Inferior parietal cortex (tissue), 1 donor: ENCODE measurements around the gene CALN1.
"Not testable (repeated sequence)": the region's sequence is repeated elsewhere in the genome, so short reads cannot be mapped to it uniquely, and the experiment has no call there.

Experiments used
- DNase-seq: peaks from one replicate; pipeline ENCODE4 v3.0.0-alpha.2; 2016; ENCODE audit errors: extremely low spot score

The CALN1 gene

DNA sequence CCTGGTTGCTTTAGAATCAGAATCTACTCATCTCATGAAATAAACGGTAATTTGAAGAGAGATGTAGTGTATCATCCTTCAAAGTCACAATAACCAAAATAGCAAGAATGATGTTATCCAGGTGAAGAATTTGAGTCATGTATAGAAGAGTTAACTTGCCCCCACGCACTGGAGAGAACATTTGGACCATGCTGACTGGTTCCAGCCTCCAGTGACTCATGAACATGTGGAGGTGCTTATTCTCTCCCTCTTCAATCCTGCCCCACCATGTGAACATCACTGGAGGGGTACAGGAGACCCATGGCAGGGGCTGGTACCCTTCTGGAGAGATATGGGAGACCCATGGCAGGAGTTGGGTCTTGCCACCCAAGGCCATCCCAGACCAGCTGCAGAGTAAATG lies 427.8 kb downstream of the CALN1 start:
- DNase-seq: no peak

DNA sequence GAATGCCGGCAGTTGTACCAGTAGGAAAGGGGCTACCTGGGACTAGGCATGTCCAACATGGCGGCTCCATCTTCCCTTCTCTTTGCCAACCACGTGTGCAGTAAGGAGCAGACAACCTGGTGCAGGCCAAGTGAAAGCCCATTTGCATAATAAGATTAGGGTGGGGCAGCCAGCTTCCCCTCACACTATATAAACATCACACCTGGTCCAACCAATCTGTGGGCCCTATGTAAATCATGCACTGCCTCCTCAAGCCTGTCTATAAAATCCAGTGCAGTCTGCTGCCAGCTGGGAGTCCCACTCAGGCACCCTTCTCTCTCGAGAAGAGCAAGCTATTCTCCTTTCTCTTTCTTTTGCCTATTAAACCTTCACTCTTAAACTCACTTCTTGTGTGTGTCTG lies 429.3 kb downstream of the CALN1 start:
- no peak for DNase-seq

- no peak for DNase-seq
These were observed 435.5 kb downstream of the CALN1 start for GRCh38 chr7:71976645-71977044.

DNA sequence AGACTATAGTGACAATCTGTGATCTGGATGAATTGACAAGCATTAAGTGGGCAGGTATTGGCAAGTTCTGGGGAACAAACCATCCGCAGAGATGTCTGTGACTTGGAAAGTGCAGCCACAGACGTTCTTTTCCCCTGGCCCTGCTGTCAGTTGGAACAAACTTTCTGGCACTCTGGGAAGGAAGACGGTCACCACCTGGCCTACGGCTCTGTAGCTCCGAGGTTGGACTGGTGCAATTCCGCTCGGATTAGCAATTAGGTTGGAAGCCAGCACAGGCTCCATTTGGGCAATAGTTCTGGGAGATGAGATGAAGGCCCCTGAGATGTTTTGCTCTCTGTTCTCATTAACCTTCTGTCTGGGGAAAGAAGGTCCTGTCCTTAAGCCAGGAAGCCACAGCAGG lies 437.5 kb downstream of the CALN1 start:
- DNase-seq: no peak

DNA sequence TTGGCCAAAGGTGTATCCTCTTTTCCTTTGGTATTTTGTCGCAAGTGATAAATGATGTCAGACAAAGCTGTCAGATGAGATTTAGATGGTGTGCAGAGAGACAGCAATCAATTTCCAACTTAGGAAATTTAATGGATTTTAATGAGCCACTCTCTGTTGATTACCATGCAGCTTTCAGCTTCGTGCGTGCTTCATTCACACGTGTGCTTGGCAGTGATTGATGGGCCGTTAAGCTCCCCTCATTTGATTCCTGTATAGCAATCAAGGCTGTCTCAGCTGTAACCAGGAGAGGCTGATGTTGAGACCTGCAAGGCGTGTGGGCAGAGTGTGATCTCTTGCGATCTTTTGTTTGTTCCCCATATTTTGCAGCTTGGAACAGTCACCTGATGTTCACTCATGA lies 439.6 kb downstream of the CALN1 start:
- DNase-seq: no peak

- no peak for DNase-seq
These were observed 441.4 kb downstream of the CALN1 start for GRCh38 chr7:71970725-71971124.

GRCh38 chr7:71962636-71963035 lies 449.5 kb downstream of the CALN1 start:
- DNase-seq: no peak

- DNase-seq: no peak
These were observed 450.9 kb downstream of the CALN1 start for GRCh38 chr7:71961283-71961682.

DNA sequence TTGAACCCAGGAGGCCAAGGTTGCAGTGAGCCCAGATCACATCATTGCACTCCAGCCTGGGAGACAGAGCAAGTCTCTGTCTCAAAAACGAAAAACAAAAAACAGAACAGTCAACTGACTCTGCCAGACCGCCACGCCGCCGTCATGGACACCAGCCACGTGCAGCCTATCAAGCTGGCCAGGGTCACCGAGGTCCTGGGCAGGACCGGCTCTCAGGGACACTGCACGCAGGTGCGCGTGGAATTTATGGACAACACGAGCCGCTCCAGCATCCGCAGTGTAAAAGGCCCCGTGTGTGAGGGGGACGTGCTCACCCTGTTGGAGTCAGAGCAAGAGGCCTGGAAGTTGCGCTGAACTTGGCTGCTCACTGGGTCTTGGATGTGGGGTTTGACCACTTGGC lies 470.0 kb downstream of the CALN1 start:
- DNase-seq: no peak

DNA sequence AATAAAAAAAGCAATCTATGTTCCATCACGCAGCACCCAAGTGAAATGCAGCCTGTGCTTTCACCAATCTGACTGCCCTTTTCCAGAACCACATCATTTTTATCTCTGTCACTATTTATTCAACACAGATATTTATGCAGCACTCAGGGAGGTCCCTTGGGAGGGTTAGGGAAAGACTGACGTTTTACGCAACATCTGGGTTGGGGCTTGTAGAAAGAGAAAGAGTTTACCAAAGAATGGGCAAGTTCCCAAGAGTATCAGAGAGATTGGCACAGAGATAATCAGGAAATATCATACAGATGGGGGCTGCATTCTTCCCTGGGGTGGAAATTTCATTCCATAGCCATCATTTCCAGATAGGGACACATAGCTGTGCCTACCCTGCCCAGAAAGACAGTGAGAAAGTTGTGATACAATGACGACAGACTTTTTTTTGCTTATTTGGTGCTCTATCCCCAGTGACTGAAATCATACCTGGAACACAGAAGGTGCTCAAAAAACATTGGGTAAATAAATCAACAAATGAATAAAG lies 474.2 kb downstream of the CALN1 start:
- no peak for DNase-seq

- DNase-seq: no peak
These were observed 476.5 kb downstream of the CALN1 start for GRCh38 chr7:71935674-71936073.

- DNase-seq: no peak
These were observed 478.7 kb downstream of the CALN1 start for GRCh38 chr7:71933426-71933825.

DNA sequence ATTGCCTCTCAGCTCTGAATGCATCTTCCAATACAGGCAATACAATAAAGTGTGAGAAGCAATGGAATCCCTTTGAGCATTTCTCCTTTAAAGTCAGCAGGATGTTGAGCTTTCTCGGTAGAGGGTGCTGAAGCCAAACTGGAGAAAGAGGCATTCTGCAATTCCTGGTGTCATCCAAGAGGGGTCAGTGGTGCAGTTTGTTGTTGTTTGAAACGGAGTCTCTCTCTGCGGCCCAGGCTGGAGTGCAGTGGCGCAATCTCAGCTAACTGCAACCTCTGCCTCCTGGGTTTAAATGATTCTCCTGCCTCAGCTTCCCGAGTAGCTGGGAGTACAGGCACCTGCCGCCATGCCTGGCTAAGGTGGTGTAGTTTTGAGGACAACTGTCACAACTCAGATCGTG lies 486.5 kb downstream of the CALN1 start:
- no peak for DNase-seq

DNA sequence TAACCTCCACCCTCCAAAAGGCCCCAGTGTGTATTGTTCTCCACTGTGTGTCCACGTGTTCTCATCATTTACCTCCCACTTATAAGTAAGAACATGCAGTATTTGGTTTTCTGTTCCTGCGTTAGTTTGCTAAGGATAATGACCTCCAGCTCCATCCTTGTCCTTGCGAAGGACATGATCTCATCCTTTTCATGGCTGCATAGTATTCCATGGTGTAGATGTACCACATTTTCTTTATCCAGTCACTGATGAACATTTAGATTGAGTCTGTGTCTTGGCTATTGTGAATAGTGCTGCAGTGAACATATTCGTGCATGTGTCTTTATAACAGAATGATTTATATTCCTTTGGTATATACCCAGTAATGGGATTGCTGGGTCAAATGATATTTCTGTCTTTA lies 497.9 kb downstream of the CALN1 start:
- not testable (repeated sequence) for DNase-seq

DNA sequence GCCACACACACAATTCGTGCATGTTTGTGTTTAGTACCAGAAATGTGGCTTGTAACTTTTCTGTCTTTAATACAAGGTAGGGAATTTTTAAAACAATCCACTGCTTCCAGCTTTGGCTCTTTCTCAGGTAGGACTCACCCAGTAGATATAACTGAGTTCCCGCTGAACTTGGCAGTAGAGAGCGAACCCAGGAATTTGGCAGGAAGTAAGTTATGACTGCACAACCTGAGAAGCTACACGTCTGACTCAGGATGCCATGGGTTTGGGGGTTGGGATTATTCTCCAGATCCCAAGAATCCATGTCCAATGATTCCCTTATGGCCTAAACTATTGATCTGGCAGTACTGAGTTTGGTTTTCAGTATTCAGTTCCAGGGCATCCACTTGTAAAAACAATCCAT lies 499.7 kb downstream of the CALN1 start:
- no peak for DNase-seq

DNA sequence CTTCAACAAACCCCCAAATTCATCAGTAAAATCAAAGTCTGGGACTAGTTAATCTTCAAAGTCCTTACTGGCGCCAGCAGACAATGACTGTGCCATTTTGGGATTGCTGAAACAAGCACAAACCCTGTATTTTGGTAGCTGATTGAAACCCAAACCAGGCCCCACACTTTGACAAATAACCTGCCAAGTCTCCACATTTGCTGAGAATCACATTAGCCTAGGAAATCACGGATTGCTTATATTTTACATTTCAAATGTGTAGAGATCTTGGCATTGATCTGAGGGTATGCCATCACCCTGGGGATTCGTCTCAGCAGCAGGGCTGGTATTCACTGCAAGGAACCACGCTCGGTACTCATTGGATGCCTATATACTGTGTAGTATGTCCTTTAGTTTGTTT lies 501.1 kb downstream of the CALN1 start:
- no peak for DNase-seq

GRCh38 chr7:71905821-71906220 lies 506.3 kb downstream of the CALN1 start:
- no peak for DNase-seq

- DNase-seq: no peak
These were observed 507.7 kb downstream of the CALN1 start for GRCh38 chr7:71904484-71904883.

DNA sequence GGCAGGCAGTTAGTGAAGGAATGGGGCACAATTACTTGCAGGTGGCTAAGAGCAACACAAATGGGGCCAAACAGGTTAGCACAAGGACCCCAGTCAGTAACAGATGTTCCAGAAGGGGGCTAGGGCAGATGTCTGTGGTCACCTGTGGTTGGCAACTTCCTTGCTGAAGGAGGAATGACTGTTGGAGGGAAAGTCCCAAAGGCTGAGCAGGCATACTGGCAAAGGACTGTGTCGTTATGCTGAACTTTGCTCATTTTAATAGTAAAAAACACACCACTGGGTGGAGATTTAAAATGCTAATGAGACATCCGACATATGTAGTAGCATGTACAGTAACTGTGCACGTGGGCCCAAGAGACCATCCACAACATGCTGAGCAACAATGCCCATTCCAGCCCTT lies 511.6 kb downstream of the CALN1 start:
- DNase-seq: no peak

GRCh38 chr7:71896535-71896934 lies 515.6 kb downstream of the CALN1 start:
- peak; percentile 5 for DNase-seq

DNA sequence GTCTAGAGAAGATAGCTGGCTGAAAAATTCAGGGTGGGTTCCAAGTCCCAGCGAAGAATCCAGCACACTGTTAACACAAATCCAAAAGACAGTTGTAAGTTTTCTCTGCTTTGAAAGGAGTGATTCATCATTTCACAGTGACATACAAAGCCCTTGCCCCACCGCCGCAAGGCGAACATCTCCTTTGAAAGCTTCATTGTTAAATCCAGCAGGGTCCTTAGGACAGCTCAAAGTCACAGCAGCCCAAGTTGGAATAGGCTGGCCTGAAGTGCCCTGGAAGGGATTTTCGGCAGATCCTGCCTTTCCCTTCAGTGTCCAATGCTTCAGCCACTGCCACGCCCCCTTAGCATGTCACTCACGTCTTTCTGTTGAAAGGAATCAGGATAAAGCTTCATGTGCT lies 526.1 kb downstream of the CALN1 start:
- DNase-seq: peak; percentile 5

DNA sequence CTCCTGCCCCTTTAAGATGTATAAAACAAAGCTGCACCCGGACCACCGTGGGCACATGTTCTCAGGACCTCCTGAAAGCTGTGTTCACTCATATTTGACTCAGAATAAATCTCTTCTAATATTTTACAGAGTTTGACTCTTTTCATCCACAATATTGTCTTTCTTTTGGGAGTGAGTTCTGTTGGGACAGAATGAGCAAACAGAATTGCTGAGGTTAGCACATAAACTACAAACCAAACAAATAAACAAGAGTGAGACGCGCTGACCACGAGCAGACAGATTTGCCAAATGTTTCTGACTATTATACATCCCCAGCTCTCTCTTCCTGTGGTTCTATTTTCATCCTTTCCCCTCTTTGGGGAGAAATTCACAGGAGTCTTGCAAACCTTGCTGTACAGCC lies 526.7 kb downstream of the CALN1 start:
- no peak for DNase-seq

DNA sequence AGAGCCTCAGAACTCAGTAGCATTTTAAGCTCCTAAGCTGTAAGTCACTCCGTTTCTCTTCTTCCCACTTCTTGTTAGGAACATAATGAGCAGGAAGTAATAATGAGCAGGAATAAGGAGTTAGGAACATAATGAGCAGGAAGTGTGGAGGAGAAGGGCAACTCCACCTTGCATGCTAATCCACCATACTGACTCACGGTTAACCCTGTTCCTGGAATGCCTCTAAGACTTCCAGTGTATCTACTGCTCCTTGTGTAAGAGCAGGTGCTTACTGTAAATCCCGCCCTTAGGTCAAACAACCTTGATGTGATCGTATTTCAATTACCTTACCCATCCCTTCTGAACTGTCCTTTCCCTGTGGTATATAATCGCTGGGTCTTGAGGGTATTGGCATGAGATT lies 528.7 kb downstream of the CALN1 start:
- DNase-seq: no peak

DNA sequence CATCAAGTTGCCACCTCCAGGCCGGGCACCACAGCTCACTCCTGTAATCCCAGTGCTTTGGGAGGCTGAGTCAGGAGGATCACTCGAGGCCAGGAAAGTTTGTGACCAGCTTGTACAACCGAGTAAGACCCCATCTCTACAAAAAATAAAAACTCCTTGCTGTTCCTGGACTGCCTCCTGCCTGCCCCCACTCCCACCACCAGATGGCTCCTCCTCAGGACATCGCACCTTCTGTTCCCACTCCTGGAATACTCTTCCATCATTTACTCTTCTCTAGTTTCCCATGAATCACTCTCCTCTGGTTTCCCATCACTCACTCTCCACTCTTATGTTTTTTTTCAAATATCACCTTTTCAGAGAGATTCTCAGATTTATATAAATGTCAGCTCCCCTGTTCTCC lies 540.7 kb downstream of the CALN1 start:
- no peak for DNase-seq

DNA sequence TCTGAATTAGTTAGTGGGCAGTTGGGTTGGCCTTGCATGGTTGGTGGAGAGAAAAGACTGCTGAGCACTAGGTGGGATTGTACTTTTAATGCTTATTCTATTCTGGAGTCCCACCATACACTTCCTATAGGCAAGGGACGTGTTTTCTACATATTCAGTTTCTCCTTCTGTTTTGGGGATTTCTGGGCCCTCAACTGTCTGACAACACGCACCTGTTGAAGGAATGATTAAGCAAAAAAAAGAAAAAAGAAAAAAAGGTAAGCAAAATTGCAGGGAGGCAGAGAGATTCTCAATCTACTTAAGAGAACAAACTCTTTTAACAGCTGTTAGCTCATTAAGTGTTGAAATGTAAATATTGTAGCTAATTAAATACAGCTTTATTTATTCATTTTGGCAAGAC lies 541.3 kb downstream of the CALN1 start:
- no peak for DNase-seq
